GM12864 (cell line): ENCODE results near the gene RCOR2.
"Not testable (repeated sequence)": the region's sequence is repeated elsewhere in the genome, so short reads cannot be mapped to it uniquely, and the experiment has no call there.

Experiments used
- DNase-seq: peaks from one replicate; pipeline ENCODE4 v3.0.0-alpha.2; 2011; ENCODE audit warnings: low read depth
- H3K4me3 ChIP-seq: 2 replicates; pipeline ENCODE4 v1.5.1; 2011; ENCODE audit warnings: mild to moderate bottlenecking, low read depth, low read length, control low read depth
- TF ChIP-seq, protein P1 (sequence below): IDR thresholded peaks from 2 replicates; pipeline ENCODE4 v1.5.1; 2011; ENCODE audit warnings: low read depth, mild to moderate bottlenecking, moderate library complexity, low read length, control low read depth, inconsistent platforms; ENCODE audit errors: missing control alignments

Gene RCOR2

DNA sequence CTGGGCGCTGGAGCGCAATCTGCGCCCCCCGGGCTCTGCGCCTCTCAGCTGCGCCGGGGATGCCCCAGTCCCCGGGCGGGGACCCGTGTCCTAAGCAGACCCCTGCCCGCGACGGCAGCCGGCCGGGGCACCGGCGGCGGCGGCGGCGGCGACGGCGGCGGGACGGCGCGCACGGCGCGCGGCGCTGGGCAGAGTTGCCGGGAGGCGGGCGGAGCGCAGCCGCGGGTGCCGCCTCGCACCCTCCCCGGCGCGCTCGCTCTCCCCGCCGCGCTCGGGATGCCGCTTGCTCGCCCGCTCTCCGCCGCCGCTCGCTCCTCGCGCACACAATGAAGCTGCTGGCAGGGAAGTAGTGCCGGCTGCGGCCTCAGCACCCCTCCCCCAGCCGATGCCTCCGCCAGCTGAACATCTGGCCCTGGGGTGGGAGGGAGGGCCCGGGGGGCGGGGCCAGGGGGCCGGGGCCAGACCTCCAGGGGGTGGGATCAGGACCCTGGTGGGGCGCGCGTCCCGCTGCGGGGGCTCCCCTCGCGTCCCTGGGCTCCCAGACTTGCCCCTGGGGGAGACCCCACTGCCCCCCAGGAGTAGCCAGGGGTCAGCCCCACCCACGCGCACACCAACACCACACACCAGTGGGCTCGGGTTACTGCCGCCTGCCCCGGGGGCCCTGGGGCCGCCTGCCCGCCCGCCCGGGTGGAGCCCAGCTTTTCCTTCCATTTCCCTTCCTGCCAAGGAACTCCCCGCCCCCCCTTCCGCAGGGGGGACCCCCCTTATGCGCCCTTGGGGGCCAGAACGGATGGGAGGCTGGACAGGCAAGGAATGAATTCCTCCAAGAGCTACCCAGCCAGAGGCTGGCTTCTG, at the start of gene RCOR2:
Gene RCOR2, minus strand, starts transcription at position 328 of the 855 bp plus-strand sequence. CDS start 708 bp downstream, outside the sequence.
- TF ChIP-seq, protein P1, sequence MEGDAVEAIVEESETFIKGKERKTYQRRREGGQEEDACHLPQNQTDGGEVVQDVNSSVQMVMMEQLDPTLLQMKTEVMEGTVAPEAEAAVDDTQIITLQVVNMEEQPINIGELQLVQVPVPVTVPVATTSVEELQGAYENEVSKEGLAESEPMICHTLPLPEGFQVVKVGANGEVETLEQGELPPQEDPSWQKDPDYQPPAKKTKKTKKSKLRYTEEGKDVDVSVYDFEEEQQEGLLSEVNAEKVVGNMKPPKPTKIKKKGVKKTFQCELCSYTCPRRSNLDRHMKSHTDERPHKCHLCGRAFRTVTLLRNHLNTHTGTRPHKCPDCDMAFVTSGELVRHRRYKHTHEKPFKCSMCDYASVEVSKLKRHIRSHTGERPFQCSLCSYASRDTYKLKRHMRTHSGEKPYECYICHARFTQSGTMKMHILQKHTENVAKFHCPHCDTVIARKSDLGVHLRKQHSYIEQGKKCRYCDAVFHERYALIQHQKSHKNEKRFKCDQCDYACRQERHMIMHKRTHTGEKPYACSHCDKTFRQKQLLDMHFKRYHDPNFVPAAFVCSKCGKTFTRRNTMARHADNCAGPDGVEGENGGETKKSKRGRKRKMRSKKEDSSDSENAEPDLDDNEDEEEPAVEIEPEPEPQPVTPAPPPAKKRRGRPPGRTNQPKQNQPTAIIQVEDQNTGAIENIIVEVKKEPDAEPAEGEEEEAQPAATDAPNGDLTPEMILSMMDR = no peak
- peak; percentile 18 for DNase-seq
- peak within 1 kb of the TSS; percentile 56 for H3K4me3 ChIP-seq

DNA sequence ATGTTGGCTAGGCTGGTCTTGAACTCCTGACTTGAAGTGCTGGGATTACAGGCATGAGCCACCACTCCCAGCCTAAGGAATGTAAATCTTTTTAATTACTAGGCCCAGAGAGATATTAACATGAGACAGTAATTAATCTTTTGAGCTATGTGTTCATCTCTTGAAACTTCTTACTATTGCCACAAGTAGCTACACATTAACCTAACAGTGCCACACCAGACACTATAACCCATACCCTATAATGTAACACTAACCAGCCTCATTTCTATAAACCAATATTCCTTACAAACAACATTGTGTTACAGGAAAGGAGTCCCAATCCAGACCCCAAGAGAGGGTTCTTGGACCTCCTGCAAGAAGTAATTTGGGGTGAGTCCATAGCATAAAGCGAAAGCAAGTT, 49.5 kb upstream of the RCOR2 start:
- DNase-seq = no peak

GRCh38 chr11:63963895-63964294, 46.9 kb upstream of the RCOR2 start:
- H3K4me3 ChIP-seq, DNase-seq: not testable (repeated sequence)

More for the DNA sequence above, 49.5 kb upstream of the RCOR2 start:
- no peak overlapping the region for H3K4me3 ChIP-seq
- TF ChIP-seq, protein P1 = no peak

GRCh38 chr11:63961608-63962412, 44.8 kb upstream of the RCOR2 start:
- TF ChIP-seq, protein P1 = no peak
- no peak for DNase-seq
- H3K4me3 ChIP-seq = no peak overlapping the region

DNA sequence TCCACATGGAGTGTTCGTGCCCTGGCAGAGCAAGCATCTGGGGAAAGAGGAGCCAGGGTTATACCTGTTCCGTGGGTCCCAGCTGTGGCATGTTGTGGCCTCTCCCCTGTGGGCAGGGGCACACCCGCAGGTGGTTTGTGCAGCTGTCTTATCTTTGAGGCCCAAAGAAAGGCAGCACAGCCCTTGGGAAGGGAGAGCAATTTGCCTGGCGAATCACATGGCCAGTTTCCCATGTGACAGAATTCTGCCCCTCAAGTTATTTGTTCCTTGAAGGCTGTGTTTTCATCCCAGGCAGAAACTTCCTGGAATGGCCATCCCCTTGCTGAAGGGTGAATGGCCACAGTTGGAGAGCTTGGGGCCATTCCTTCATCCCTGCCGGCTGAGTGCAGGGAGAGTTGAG, 41.0 kb upstream of the RCOR2 start:
- no peak overlapping the region for H3K4me3 ChIP-seq
- no peak for DNase-seq
- TF ChIP-seq, protein P1 = no peak

GRCh38 chr11:63952570-63952969, 35.6 kb upstream of the RCOR2 start:
- TF ChIP-seq, protein P1 = no peak
- DNase-seq = no peak
- no peak overlapping the region for H3K4me3 ChIP-seq

DNA sequence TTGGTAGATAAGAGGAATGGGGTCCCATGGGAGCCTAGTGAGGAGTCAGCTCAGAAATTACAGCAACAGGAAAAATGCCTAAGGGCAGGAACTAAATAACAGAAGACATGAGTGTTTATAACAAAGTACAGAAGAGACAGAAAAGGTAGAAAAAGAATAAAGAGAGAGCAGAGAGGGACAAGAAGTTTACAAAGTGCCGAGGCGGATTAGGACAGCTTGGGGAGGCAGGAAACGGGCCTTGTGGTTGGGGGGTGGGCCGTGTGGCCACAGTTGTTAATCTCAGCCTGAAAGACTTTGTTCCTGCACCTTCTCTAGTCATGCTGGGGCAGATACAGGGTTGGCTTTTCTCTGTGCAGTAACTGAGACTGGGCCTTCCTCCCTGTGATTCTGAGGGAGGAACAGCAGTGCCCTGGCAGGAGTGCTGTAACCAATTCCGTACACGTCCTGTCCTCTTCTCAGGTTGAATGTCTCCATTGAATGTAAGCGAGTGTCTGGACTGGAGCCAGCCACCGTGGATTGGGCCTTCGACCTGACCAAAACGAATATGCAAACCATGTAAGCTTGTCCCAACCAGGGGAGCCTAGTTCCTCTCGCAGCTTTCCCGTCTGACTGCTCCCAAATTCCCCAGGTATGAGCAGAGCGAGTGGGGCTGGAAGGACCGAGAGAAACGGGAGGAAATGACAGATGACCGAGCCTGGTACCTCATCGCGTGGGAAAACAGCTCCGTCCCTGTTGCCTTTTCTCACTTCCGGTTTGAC, 35.0 kb upstream of the RCOR2 start:
- no peak for DNase-seq
- TF ChIP-seq, protein P1 = no peak
- no peak overlapping the region for H3K4me3 ChIP-seq
